ENCODE results near the gene PCDHA6.

GRCh38 chr5:140877262-140877581 lies 49.5 kb downstream of the PCDHA6 start:
- TF ChIP-seq POLR2A (IDR thresholded peaks at IDR 0.05) (no peak), CTCF (IDR thresholded peaks at IDR 0.05) (no peak)

Measured in esophagus squamous epithelium (tissue), 4 donors.